IMR-90 (cell line): ENCODE measurements around the gene SAMD4B. TPM values are rescaled to one million over a fixed set of nuclear protein-coding genes. Genes with fewer than 3 reads are reported as not detected.

Experiments
- ATAC-seq: fragments of 200-7000 bp; cut with Tn5 transposase; 2 replicates; pipeline ENCODE4 v1.9.1; 2020; ENCODE audit warnings: low read depth, mild to moderate bottlenecking, moderate library complexity
- BruUV-seq: library from RNA; stranded (reverse); fragments of 400-500 nt; replicated peaks from 2 replicates; lab custom pipeline; 2021; lab: Mats Ljungman, UMichigan
- CTCF ChIA-PET: fragments of 300-600 bp; formaldehyde crosslinking; extraction: SDS; loops from one replicate; lab custom pipeline; 2021; ENCODE audit warnings: antibody characterized with exemption; lab: Yijun Ruan, JAX
- POLR2A ChIA-PET: fragments of 300-600 bp; sonication (Branson Sonifier 250); formaldehyde crosslinking; loops from one replicate; lab custom pipeline; 2022; ENCODE audit warnings: antibody characterized with exemption; ENCODE audit not compliant: unreplicated experiment; lab: Charles Lee
- DNase-seq: peaks from one replicate; pipeline ENCODE4 v3.0.0; 2013
- H2AFZ ChIP-seq: replicated peaks from 2 replicates; pipeline ENCODE3; 2013; ENCODE audit warnings: low read length, mild to moderate bottlenecking; ENCODE audit not compliant: poor library complexity
- H2AK5ac ChIP-seq: 2 replicates; pipeline ENCODE4 v1.6.1; 2013; ENCODE audit warnings: low read depth, low read length, inconsistent platforms
- H2AK9ac ChIP-seq: replicated peaks from 2 replicates; pipeline ENCODE3; 2013; ENCODE audit warnings: mild to moderate bottlenecking, low read depth, low read length, moderate library complexity; ENCODE audit not compliant: poor library complexity
- H2BK120ac ChIP-seq: 2 replicates; pipeline ENCODE4 v1.6.1; 2013; ENCODE audit warnings: low read depth, low read length, inconsistent platforms
- H2BK15ac ChIP-seq: 3 replicates; pipeline ENCODE4 v1.6.1; 2013; ENCODE audit warnings: low read depth, low read length, inconsistent platforms
- H2BK20ac ChIP-seq: 2 replicates; pipeline ENCODE4 v1.6.1; 2013; ENCODE audit warnings: low read depth, mild to moderate bottlenecking, inconsistent platforms, low read length, moderate library complexity
- H2BK5ac ChIP-seq: 2 replicates; pipeline ENCODE4 v1.6.1; 2013; ENCODE audit warnings: mild to moderate bottlenecking, low read depth, low read length, inconsistent platforms; ENCODE audit not compliant: poor library complexity, severe bottlenecking
- H3K14ac ChIP-seq: replicated peaks from 2 replicates; pipeline ENCODE4 v1.6.1; 2013; ENCODE audit warnings: low read depth, low read length, inconsistent platforms
- H3K18ac ChIP-seq: 2 replicates; pipeline ENCODE4 v1.6.1; 2013; ENCODE audit warnings: low read depth, low read length, control low read depth
- H3K23ac ChIP-seq: 2 replicates; pipeline ENCODE4 v1.6.1; 2013; ENCODE audit warnings: low read depth, low read length, inconsistent platforms
- H3K27ac ChIP-seq: 2 replicates; pipeline ENCODE4 v1.5.1; 2013; ENCODE audit warnings: mild to moderate bottlenecking, control low read depth, low read length; ENCODE audit not compliant: insufficient read depth
- H3K27me3 ChIP-seq: 2 replicates; pipeline ENCODE4 v1.6.1; 2013; ENCODE audit warnings: low read length; ENCODE audit not compliant: control insufficient read depth, insufficient read depth
- H3K36me3 ChIP-seq: 2 replicates; pipeline ENCODE4 v1.6.1; 2013; ENCODE audit warnings: low read length, mixed read lengths; ENCODE audit not compliant: control insufficient read depth, insufficient read depth
- H3K4ac ChIP-seq: 2 replicates; pipeline ENCODE4 v1.6.1; 2013; ENCODE audit warnings: low read depth, low read length, inconsistent platforms
- H3K4me1 ChIP-seq: 2 replicates; pipeline ENCODE4 v1.6.1; 2013; ENCODE audit warnings: low read length, mixed read lengths; ENCODE audit not compliant: control insufficient read depth, insufficient read depth
- H3K4me2 ChIP-seq: 2 replicates; pipeline ENCODE4 v1.6.1; 2013; ENCODE audit warnings: low read depth, mild to moderate bottlenecking, control low read depth, low read length, moderate library complexity
- H3K4me3 ChIP-seq: 2 replicates; pipeline ENCODE4 v1.5.1; 2013; ENCODE audit warnings: low read depth, mild to moderate bottlenecking, control low read depth, low read length, moderate library complexity; ENCODE audit not compliant: insufficient read depth
- H3K56ac ChIP-seq: 2 replicates; pipeline ENCODE4 v1.6.1; 2013; ENCODE audit warnings: low read length, inconsistent platforms; ENCODE audit not compliant: insufficient read depth; ENCODE audit errors: extremely low read depth
- H3K79me1 ChIP-seq, 2 experiments: 2 replicates each; pipeline ENCODE4 v1.6.1; 2013; ENCODE audit warnings: low read length in 2 of 2, inconsistent platforms in 1 of 2, low read depth in 1 of 2
- H3K9ac ChIP-seq: 2 replicates; pipeline ENCODE4 v1.6.1; 2013; ENCODE audit warnings: low read depth, low read length, control low read depth
- H3K9me1 ChIP-seq: 2 replicates; pipeline ENCODE4 v1.6.1; 2013; ENCODE audit warnings: low read length, inconsistent platforms; ENCODE audit not compliant: insufficient read depth
- H3K9me3 ChIP-seq: 2 replicates; pipeline ENCODE4 v1.6.1; 2013; ENCODE audit warnings: low read length; ENCODE audit not compliant: control insufficient read depth, insufficient read depth
- H4K20me1 ChIP-seq: 2 replicates; pipeline ENCODE4 v1.6.1; 2013; ENCODE audit warnings: low read length, inconsistent platforms; ENCODE audit not compliant: insufficient read depth
- H4K5ac ChIP-seq: 2 replicates; pipeline ENCODE4 v1.6.1; 2013; ENCODE audit warnings: mild to moderate bottlenecking, low read depth, low read length, control low read depth
- H4K8ac ChIP-seq, 2 experiments: 2 replicates each; pipeline ENCODE4 v1.6.1; 2013; ENCODE audit warnings: low read depth in 2 of 2, low read length in 2 of 2, control low read depth in 1 of 2, inconsistent platforms in 1 of 2
- H4K91ac ChIP-seq: 2 replicates; pipeline ENCODE4 v1.6.1; 2013; ENCODE audit warnings: low read depth, low read length, inconsistent platforms; ENCODE audit not compliant: insufficient read depth
- CHD1 ChIP-seq: IDR thresholded peaks from 2 replicates; pipeline ENCODE4 v1.6.1; 2012; ENCODE audit warnings: low read depth, low read length, improper control_type of control experiment
- MAZ ChIP-seq: IDR thresholded peaks from 2 replicates; pipeline ENCODE4 v1.6.1; 2012; ENCODE audit warnings: low read depth, mild to moderate bottlenecking, low read length, improper control_type of control experiment, moderate library complexity, borderline replicate concordance
- NFE2L2 ChIP-seq: fragments of 150-350 bp; IDR thresholded peaks from 2 replicates; pipeline ENCODE4 v1.6.1; 2016; ENCODE audit warnings: low read depth, mild to moderate bottlenecking, low read length
- WGBS, 2 experiments: methylation state at CpG; one replicate each; pipeline versions ENCODE4 v1.1.5 to v1.1.7; 2013; ENCODE audit warnings: missing lambda C conversion rate in 2 of 2; ENCODE audit not compliant: insufficient read length in 1 of 2; ENCODE audit errors: extremely low coverage in 2 of 2; 5-methylcytosine and 5-hydroxymethylcytosine counted together
- dilution Hi-C: fragments of 300-500 bp; cut with HindIII; formaldehyde crosslinking; loops from one replicate; pipeline ENCODE4 v1.14.3; 2018; ENCODE audit warnings: low sequenced_read_pairs; ENCODE audit not compliant: unreplicated experiment
- in situ Hi-C: fragments of 300-500 bp; cut with MboI; formaldehyde crosslinking; loops from 3 replicates; pipeline ENCODE4 v1.14.3; 2019; ENCODE audit warnings: low sequenced_read_pairs, inconsistent platforms, mixed read lengths
- intact Hi-C: fragments of 100-400 bp; cut with micrococcal nuclease; formaldehyde crosslinking; loops from 2 replicates; pipeline ENCODE4 v1.10.0; 2022
- polyA plus RNA-seq, 3 experiments: library from polyadenylated mRNA; depleted of rRNA; stranded (reverse); fragments of >200 nt; gene quantifications; 2 replicates each; pipeline ENCODE4 v1.2.3, GENCODE V29; 2012; ENCODE audit warnings: low replicate concordance in 1 of 3
- total RNA-seq: library from RNA; depleted of rRNA; stranded (reverse); fragments of >200 nt; gene quantifications from 2 replicates; pipeline ENCODE4 v1.2.3, GENCODE V29; 2012

Gene SAMD4B
- total and polyA plus RNA-seq, 2 of the 4 experiments (the other 2 are of a cell fraction): 18.3 to 97.2 TPM

GRCh38 chr19:39372047-39372802, 30.0 kb downstream of the SAMD4B start:
- BruUV-seq: no TSS peak
- intact Hi-C loops: no loop called here

More at GRCh38 chr19:39372047-39372802, 30.0 kb downstream of the SAMD4B start:
- Histone ChIP-seq H3K14ac (peak overlapping the region; percentile 96), H3K36me3 (peaks cover 57% of the 10 kb centered on the region), H2BK20ac (peak overlapping the region; percentile 81), H3K4me3 (no peak overlapping the region), H3K79me1 (peaks cover 26 to 56% of the 10 kb centered on the region in 2 experiments), H3K9me1 (peaks cover 18% of the 10 kb centered on the region), H3K4me1 (peaks cover 14% of the 10 kb centered on the region), H2AK9ac (peak overlapping the region; percentile 99), H2BK15ac (peak overlapping the region; percentile 77; the same call in 1 of the 3 replicates), H3K18ac (peak overlapping the region; percentile 71), H3K27me3 (no peaks in the 10 kb centered on the region), H3K4me2 (peak overlapping the region; percentile 32; the same call in 1 of the 2 replicates), H3K23ac (peak overlapping the region; percentile 97), H3K56ac (peak overlapping the region; percentile 86; the same call in 1 of the 2 replicates), H2BK5ac (peak overlapping the region; percentile 92), H4K20me1 (peaks cover 9% of the 10 kb centered on the region), H2AFZ (peak overlapping the region; percentile 82), H2BK120ac (peak overlapping the region; percentile 93), H4K8ac (peak overlapping the region; percentile 7 to 93; a peak in 3 of 4 replicates), H2AK5ac (peak overlapping the region; percentile 97), H3K4ac (peak overlapping the region; percentile 97), H3K9ac (peak overlapping the region; percentile 54), H4K5ac (peak overlapping the region; percentile 76), H4K91ac (peak overlapping the region; percentile 94), H3K9me3 (no peaks in the 10 kb centered on the region), H3K27ac (peak overlapping the region; percentile 90)
- DNase-seq (peak; percentile 93), ATAC-seq (peak; percentile 96)
- in situ Hi-C loops: no loop called here
- WGBS, 2 experiments: 45% methylated on average over 4 of the region's 8 CpGs; no CpG with 5 or more reads in 1 of the 2 experiments
- peak; percentile 48; the same call in 1 of the 2 replicates for TF ChIP-seq NFE2L2
- TF ChIP-seq CHD1: no peak
- TF ChIP-seq MAZ: peak; percentile 30; the same call in 1 of the 2 replicates
- CTCF ChIA-PET: interaction anchor here (1.0 kb wide), 1 partner anchor 42 kb away, joined by 3 read pairs; no protein-coding TSS in a partner anchor
- POLR2A ChIA-PET: no interaction called here
- dilution Hi-C loops: no loop called here
